Tibial artery (tissue), 4 donors: ENCODE data around the gene SPNS2.
A peak's percentile ranks its signal among the peaks of the same experiment; 100 is the strongest.

Source experiments
- DNase-seq, 2 donors: peaks; one replicate each; pipeline ENCODE4 v3.0.0-alpha.2; 2019
- H3K27ac ChIP-seq, 2 donors: fragments of 200-600 bp; sonication (generic) in 1 of 2; 1 replicate in 1 of 2; 2 replicates in 1 of 2; pipeline ENCODE4 v1.5.1; 2018 to 2019; ENCODE audit warnings: mild to moderate bottlenecking in 1 of 2
- H3K27me3 ChIP-seq, 2 donors: fragments of 200-600 bp; sonication (generic) in 1 of 2; one replicate each; pipeline versions ENCODE4 v1.5.1 to v1.6.0; 2016 to 2019
- H3K36me3 ChIP-seq, 3 donors: fragments of 200-600 bp; sonication (generic) in 2 of 3; one replicate each; pipeline ENCODE4 v1.5.1; 2016 to 2019; ENCODE audit warnings: mild to moderate bottlenecking in 2 of 3
- H3K4me1 ChIP-seq, 4 donors: fragments of 200-600 bp; sonication (generic) in 2 of 4; 1 replicate in 3 of 4; 2 replicates in 1 of 4; pipeline ENCODE4 v1.5.1; 2016 to 2019
- H3K4me3 ChIP-seq, 2 donors: fragments of 200-600 bp; sonication (generic) in 1 of 2; 1 replicate in 1 of 2; 2 replicates in 1 of 2; pipeline ENCODE4 v1.5.1; 2018 to 2019; ENCODE audit warnings: mild to moderate bottlenecking in 2 of 2
- H3K9me3 ChIP-seq, 3 donors: fragments of 200-600 bp; sonication (generic) in 1 of 3; one replicate each; pipeline ENCODE4 v1.5.1; 2016 to 2019
- CTCF ChIP-seq, 2 experiments: fragments of 200-600 bp in 1 of 2; fragments of 450-650 bp in 1 of 2; IDR thresholded peaks; one replicate each; pipeline ENCODE4 v1.5.1; 2017 to 2019; ENCODE audit warnings: antibody characterized with exemption in 2 of 2, mild to moderate bottlenecking in 1 of 2, moderate library complexity in 1 of 2
- intact Hi-C: fragments of 100-400 bp; cut with DNase I; formaldehyde crosslinking; loops from one replicate; pipeline ENCODE4 v1.15.0; 2023; ENCODE audit warnings: low total_unique reads

The SPNS2 gene

GRCh38 chr17:4497101-4497824 lies 1.4 kb upstream of the SPNS2 start:
- Histone ChIP-seq H3K4me3 (peak overlapping the region in 1 of 2 donors; percentile 55), H3K27ac (peak overlapping the region; percentile 70 to 82), H3K27me3 (peaks cover 0 to 23% of the 10 kb centered on the region in 2 donors), H3K4me1 (peaks cover 0 to 41% (median 32%) of the 10 kb centered on the region in 4 donors), H3K9me3 (no peaks in the 10 kb centered on the region), H3K36me3 (no peaks in the 10 kb centered on the region)
- intact Hi-C loops, result loop anchor here (5.0 kb wide), 1 partner anchor 55 kb away; no protein-coding TSS in a partner anchor
- no peak for TF ChIP-seq CTCF (IDR thresholded peaks at IDR 0.05)
- peak in 1 of 2 donors; percentile 89 for DNase-seq

DNA sequence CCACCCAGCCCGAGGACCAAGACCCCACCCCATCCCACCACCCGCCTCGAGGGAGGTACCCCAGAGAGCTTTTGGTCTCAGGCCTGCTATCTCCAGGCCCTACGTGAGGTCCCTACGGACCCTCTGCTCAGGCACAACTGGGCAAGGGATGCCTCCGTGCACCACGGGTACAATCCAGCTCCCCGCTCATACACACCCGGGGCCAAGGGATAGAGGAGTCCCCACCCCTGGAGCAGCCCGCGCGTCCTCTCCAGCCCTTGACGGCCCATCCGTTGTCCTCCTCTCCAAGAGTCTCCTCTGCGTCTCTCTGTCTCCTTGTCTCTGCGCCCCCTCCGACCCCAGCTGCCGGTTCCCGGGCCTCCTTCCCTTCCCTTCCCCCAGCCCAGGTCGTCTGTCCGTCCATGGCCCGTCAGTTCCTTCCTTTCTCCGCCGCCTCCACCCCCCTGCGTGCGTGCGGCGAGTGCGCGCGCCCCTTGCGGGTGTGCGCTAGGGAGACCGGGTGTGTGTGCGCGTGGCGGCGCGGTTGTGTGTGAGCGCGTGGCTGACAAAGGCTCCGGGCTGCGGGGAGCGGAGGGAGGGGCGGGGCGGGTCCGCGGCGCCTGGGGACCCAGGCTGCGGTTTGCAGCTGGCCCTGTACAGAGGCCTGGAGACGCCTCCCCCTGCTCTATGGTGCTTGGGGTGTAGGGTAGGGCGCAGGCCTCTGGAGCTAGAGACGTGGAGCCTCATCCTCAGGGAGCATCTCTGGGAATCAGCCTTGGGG lies 930 bp downstream of the SPNS2 start:
- peaks cover 0 to 35% of the 10 kb centered on the region in 2 donors for H3K27me3 ChIP-seq
- H3K36me3 ChIP-seq, result no peaks in the 10 kb centered on the region
- H3K9me3 ChIP-seq, result no peaks in the 10 kb centered on the region
- no peak for DNase-seq
- intact Hi-C loops, result loop anchor here (5.0 kb wide), 1 partner anchor 53 kb away; no protein-coding TSS in a partner anchor
- peak overlapping the region; percentile 40 to 55 for H3K4me3 ChIP-seq
- H3K27ac ChIP-seq, result peak overlapping the region in 1 of 2 donors; percentile 7
- peaks cover 0 to 41% (median 32%) of the 10 kb centered on the region in 4 donors for H3K4me1 ChIP-seq
- TF ChIP-seq CTCF (IDR thresholded peaks at IDR 0.05), result no peak

DNA sequence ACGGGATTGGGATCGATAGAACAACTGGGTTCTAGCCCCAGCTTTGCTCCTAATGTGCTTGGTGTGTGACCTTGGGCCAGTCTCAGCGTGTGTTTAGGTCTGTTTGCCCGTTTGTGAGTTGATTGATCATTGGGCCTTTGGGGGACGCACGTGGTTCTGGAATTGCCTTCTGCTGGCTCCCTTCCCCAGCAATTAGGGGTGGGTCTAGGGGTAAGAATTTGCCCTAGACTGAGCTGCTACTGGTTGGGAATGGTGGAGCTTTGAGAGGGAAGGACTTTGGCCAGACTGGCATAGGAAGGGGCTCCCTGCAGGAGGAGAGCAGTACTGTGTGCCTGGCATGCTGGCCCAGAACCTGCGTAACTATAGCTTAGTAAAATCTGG lies 1.5 kb downstream of the SPNS2 start:
- Histone ChIP-seq H3K9me3 (no peaks in the 10 kb centered on the region), H3K27ac (no peak overlapping the region), H3K4me3 (peak overlapping the region; percentile 40 to 55), H3K4me1 (peaks cover 0 to 41% (median 32%) of the 10 kb centered on the region in 4 donors), H3K36me3 (no peaks in the 10 kb centered on the region), H3K27me3 (peaks cover 0 to 35% of the 10 kb centered on the region in 2 donors)
- intact Hi-C loops, result no loop called here
- no peak for DNase-seq
- no peak for TF ChIP-seq CTCF (IDR thresholded peaks at IDR 0.05)

DNA sequence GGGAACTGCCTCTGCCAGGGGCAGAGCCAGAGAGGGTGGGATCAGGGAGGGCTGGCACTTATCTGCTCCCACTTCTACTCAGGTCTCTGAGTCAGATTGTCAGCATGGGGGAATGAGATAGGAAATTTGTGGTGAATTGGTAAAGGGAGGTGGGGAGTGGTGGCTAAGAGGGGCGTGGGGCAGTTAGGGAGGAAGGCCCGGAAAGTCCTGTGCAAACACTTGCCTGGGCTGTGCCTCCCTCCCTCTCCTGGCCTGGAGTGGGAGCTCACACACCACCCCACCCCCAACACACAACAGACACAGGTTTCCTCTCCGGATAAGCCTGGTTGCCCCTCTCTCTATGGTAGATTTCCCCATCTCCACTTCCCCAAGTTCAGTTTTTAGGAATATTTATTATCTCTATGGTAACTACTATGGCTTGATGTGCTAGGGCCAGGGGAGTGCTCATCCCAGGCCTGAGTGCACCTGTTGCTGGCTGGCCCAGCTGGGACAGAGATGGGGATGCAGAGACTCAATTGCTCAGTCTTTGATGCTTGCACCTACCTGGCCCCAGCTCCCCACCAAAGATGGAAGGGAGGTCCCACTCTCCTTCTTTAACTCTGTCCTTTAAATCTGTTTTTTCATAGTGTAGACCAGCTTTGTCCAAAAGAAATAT lies 2.7 kb downstream of the SPNS2 start:
- H3K4me3 ChIP-seq, result no peak overlapping the region
- no peak overlapping the region for H3K27ac ChIP-seq
- TF ChIP-seq CTCF (IDR thresholded peaks at IDR 0.05), result no peak
- DNase-seq, result no peak
- no peaks in the 10 kb centered on the region for H3K36me3 ChIP-seq
- peaks cover 0 to 46% (median 33%) of the 10 kb centered on the region in 4 donors for H3K4me1 ChIP-seq
- H3K9me3 ChIP-seq, result no peaks in the 10 kb centered on the region
- intact Hi-C loops, result no loop called here
- peaks cover 0 to 35% of the 10 kb centered on the region in 2 donors for H3K27me3 ChIP-seq

GRCh38 chr17:4502466-4503154 lies 3.9 kb downstream of the SPNS2 start:
- no peaks in the 10 kb centered on the region for H3K9me3 ChIP-seq
- peaks cover 0 to 35% of the 10 kb centered on the region in 2 donors for H3K27me3 ChIP-seq
- H3K4me3 ChIP-seq, result no peak overlapping the region
- intact Hi-C loops, result no loop called here
- TF ChIP-seq CTCF (IDR thresholded peaks at IDR 0.05), result no peak
- DNase-seq, result no peak
- no peaks in the 10 kb centered on the region for H3K36me3 ChIP-seq
- H3K27ac ChIP-seq, result no peak overlapping the region
- peaks cover 0 to 44% (median 33%) of the 10 kb centered on the region in 4 donors for H3K4me1 ChIP-seq
